ENCODE measurements around the gene DGKB. TPM values are rescaled to one million over a fixed set of nuclear protein-coding genes. Genes with fewer than 3 reads are reported as not detected.

Gene DGKB
- total RNA-seq, 1 donor from 2014 or later = 3.4 TPM

DNA sequence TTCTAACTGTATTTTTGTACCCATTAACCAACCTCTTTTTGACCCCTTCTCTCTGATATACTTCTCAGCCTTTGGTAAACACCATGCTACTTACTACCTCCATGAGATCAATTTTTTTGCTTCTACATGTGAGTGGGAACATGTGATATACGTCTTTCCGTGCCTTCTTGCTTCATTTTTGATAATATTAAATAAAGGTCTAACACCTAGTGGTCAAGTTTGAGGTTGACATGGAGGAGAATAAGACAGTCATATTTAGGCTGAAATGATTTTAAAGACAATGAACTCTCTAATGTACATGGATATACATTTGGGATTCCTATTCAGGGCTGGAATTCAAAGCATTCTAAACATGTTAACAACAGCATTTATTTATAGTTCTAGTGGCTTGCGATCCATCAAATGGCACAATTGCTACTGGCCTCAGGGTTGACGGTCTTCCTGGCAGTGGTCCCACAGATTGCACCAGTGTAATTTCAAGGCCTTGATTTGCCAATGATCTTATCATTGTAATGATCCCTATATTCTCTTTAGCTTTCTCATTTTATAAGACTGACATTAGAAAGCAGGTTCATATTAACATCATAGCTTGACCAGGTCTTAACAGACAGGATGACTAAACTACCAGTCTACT, 597.2 kb downstream of the DGKB start:
- no peak overlapping the region for H3K27ac Mint-ChIP-seq
- no peaks in the 10 kb centered on the region for H3K9me3 Mint-ChIP-seq
- no peaks in the 10 kb centered on the region for H3K4me1 Mint-ChIP-seq (ENCODE audit: unreplicated experiment)
- TF ChIP-seq, protein P1, sequence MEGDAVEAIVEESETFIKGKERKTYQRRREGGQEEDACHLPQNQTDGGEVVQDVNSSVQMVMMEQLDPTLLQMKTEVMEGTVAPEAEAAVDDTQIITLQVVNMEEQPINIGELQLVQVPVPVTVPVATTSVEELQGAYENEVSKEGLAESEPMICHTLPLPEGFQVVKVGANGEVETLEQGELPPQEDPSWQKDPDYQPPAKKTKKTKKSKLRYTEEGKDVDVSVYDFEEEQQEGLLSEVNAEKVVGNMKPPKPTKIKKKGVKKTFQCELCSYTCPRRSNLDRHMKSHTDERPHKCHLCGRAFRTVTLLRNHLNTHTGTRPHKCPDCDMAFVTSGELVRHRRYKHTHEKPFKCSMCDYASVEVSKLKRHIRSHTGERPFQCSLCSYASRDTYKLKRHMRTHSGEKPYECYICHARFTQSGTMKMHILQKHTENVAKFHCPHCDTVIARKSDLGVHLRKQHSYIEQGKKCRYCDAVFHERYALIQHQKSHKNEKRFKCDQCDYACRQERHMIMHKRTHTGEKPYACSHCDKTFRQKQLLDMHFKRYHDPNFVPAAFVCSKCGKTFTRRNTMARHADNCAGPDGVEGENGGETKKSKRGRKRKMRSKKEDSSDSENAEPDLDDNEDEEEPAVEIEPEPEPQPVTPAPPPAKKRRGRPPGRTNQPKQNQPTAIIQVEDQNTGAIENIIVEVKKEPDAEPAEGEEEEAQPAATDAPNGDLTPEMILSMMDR (conservative IDR thresholded peaks at IDR 0.05) = peak; percentile 67
- no peaks in the 10 kb centered on the region for H3K27me3 Mint-ChIP-seq
- H3K36me3 Mint-ChIP-seq = no peaks in the 10 kb centered on the region
- DNase-seq (ENCODE audit: extremely low spot score, unreplicated experiment) = no peak
- no peak overlapping the region for H3K4me3 Mint-ChIP-seq

DNA sequence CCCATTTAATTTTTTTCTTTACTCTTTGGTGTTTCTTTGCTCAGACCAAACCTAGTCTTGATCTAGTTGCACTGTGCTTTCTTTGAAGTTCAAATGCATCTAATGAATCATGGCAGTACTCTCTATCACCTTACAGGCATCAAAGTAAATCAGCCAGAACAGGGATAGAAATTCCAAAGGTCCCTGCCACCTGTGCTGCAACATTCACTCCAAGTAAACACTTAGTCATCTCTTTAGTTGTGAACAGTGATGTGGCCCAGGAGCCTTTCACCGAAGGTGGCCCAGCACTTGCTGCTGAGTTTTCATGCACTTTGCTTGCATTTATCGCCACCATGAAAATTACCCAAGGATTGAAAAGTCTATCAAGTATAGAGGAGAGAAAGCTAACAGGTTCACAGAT, 599.0 kb downstream of the DGKB start:
- Mint-ChIP-seq H3K27me3 (no peaks in the 10 kb centered on the region), H3K9me3 (no peaks in the 10 kb centered on the region)

DNA sequence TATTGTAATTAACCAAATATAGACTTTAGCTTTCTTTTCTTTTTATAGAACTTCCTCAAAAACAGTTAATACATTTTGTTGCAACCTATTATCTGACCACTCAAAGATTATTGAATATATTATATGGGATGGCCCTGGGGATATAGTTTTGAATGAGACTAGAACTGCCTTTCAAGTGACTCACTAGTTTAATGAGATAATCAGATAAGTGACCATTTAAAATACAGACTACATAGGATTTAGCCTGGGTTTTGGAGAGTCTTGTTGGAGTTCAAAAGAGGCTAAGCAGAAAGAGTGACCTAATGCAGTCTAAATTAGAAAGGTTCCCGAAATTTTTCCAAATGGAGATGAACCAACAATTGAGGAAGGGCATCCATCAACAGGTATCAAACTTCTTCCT, 607.9 kb downstream of the DGKB start:
- no peaks in the 10 kb centered on the region for H3K27me3 Mint-ChIP-seq

More for the DNA sequence above, 599.0 kb downstream of the DGKB start:
- DNase-seq (ENCODE audit: extremely low spot score, unreplicated experiment) = no peak
- Mint-ChIP-seq H3K36me3 (no peaks in the 10 kb centered on the region), H3K4me1 (ENCODE audit: unreplicated experiment) (no peaks in the 10 kb centered on the region), H3K27ac (no peak overlapping the region), H3K4me3 (no peak overlapping the region)
- TF ChIP-seq, protein P1 (conservative IDR thresholded peaks at IDR 0.05) = no peak

DNA sequence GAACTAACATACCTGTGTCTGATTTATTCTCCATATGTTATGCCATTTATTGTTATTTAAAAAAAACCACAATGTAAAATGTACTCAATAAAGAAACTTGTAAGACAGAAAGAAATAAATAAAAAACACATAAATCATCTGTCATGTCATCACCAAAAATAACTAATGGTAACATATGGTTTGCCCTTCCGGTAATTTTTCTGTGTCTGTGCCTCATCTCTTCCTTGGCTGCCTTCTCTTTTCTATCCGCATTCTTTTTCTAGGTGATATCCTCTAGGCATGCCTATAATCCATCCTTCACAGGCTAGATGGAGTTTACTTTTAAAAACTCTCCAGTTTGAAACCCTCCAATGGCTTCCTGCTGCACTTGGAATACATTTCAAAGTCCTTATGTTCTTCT, 609.1 kb downstream of the DGKB start:
- Mint-ChIP-seq H3K9me3 (no peaks in the 10 kb centered on the region), H3K4me1 (ENCODE audit: unreplicated experiment) (no peaks in the 10 kb centered on the region), H3K4me3 (no peak overlapping the region), H3K36me3 (no peaks in the 10 kb centered on the region), H3K27me3 (peaks cover 3% of the 10 kb centered on the region), H3K27ac (no peak overlapping the region)
- no peak for DNase-seq (ENCODE audit: extremely low spot score, unreplicated experiment)
- TF ChIP-seq, protein P1 (conservative IDR thresholded peaks at IDR 0.05) = no peak

More for the DNA sequence above, 607.9 kb downstream of the DGKB start:
- H3K27ac Mint-ChIP-seq = no peak overlapping the region
- H3K9me3 Mint-ChIP-seq = no peaks in the 10 kb centered on the region
- TF ChIP-seq, protein P1 (conservative IDR thresholded peaks at IDR 0.05) = no peak
- no peaks in the 10 kb centered on the region for H3K36me3 Mint-ChIP-seq
- no peak for DNase-seq (ENCODE audit: extremely low spot score, unreplicated experiment)
- H3K4me1 Mint-ChIP-seq (ENCODE audit: unreplicated experiment) = no peaks in the 10 kb centered on the region
- H3K4me3 Mint-ChIP-seq = no peak overlapping the region

DNA sequence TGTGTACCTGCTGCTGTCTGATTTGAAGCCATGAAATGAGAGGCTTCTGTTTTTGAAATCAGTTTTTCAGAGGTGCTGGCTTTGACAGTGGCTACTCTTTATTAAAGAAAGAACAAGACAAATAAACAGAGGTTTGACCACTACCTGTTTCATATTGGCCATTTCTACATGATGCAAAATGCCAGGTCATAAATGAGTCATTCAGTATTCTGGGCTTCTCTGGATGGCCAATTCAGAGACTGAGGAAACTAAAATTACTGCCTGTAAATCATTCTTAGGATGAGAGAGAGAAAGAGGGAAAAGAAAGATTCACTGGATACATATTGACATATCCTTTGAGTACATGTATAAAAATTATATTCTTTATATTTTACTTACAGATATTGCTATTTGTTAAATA, 609.8 kb downstream of the DGKB start:
- Mint-ChIP-seq H3K36me3 (no peaks in the 10 kb centered on the region), H3K27me3 (peaks cover 4% of the 10 kb centered on the region), H3K9me3 (no peaks in the 10 kb centered on the region), H3K27ac (no peak overlapping the region), H3K4me3 (no peak overlapping the region), H3K4me1 (ENCODE audit: unreplicated experiment) (no peaks in the 10 kb centered on the region)
- no peak for DNase-seq (ENCODE audit: extremely low spot score, unreplicated experiment)
- TF ChIP-seq, protein P1 (conservative IDR thresholded peaks at IDR 0.05) = no peak

Measured in type B pancreatic cell (in vitro differentiated cells).